Fibroblast of skin of right quadriceps (primary cell): ENCODE data around the gene MARCHF10.
"Not testable (repeated sequence)": the region's sequence is repeated elsewhere in the genome, so short reads cannot be mapped to it uniquely, and the experiment has no call there.

Experiments used
- DNase-seq: peaks from one replicate; pipeline ENCODE4 v3.0.0-alpha.2; 2013

Gene MARCHF10

DNA sequence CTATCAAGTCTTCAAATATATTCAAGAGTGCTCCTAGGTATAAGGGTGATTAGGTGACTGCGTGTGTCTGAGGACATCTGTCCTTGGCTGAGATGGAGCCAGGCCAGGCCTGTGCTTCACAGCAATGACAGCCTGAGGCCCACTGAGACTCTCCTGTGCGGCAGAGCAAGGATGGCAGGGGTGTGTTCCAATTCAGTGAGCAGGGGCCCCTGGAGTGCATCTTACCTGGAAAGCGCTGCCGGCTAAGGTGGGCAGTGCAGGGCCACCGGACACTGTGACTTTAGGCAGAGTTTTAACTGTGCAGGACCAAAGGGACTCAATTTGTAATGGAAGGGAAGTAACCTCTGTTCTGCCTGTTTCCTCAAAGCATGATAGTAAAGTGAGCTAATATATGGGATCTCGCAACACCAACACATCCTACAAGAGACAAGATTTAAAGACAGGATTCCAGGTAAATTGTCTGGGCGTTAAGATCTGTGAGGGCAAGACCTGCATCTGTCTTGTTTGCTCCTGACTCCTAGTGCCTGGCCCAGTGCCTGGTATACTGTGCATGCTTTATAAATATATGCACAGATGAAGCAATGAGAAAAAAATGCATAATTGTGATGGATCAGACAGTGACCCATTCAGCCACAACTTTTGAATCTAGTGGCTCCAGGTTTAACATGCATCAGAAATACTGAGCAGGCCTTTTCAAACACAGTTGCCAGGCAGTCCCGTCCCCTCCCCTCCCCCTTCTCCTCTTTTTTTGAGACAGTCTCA, 93.9 kb downstream of the MARCHF10 start:
- DNase-seq, result peak; percentile 42

DNA sequence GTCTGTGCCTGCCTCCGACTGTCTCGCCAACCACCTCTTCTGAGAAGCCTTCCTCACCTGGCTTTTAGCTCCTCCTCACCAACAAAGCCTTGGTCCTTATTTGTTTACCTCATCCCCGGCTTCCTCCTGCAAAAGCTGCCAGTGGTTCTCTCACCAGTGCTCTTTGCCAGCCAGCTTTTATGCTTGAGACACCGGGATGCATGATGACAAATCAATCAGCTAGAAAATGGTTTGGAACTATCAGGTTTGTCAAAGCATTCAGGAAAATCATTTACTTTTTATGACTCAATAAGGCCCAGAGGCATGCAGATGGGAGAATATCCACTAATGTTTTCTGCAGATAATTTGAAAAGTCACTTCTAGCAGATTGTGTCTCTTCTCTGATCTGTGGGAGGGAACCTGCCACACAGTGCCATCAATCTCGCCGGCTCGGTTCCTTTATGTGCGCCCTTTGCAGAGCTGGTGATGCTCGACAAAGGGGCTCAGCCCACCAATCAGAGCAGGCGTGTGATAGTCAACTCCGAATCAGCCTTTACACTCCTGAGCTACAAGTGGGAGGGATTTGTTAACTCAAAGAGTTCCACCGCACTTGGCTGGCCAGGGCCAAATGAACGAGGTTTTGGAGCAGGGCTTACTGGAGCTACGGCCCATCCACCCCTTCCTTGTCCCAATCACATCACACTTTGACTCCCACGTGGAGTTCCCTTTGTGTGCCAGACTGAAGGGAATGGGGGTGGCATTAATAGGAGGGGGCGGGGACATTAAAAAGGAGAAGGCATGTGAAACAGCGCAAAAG, 94.8 kb downstream of the MARCHF10 start:
- no peak for DNase-seq

GRCh38 chr17:62712171-62712581, 95.9 kb downstream of the MARCHF10 start:
- no peak for DNase-seq

DNA sequence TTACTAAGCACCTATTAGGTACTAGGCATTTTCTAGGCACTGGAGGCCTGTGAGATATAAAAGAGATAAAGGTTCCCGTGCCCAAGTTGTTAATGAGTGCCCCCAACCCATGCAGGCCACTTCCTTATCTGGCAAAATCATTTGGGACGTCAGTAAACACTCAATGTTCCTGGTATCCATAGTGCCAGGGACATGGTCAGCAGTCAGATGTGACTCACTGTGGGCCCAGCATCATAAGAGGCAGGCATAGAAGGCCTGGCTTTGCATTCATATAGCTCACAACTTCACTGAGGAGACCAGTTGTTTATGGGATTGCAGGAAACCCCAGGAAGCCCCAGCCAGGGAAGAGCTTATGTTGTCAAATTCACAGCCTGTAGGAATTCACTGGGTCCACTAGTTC, 99.5 kb downstream of the MARCHF10 start:
- DNase-seq, result no peak

- DNase-seq, result no peak
Measured at GRCh38 chr17:62707425-62707739, 100.7 kb downstream of the MARCHF10 start.

- DNase-seq, result no peak
Measured at GRCh38 chr17:62706598-62707424, 101.3 kb downstream of the MARCHF10 start.

GRCh38 chr17:62705778-62706597, 102.1 kb downstream of the MARCHF10 start:
- DNase-seq, result peak; percentile 40

GRCh38 chr17:62705156-62705777, 102.8 kb downstream of the MARCHF10 start:
- peak; percentile 21 for DNase-seq

GRCh38 chr17:62704381-62704971, 103.6 kb downstream of the MARCHF10 start:
- DNase-seq, result peak; percentile 41

DNA sequence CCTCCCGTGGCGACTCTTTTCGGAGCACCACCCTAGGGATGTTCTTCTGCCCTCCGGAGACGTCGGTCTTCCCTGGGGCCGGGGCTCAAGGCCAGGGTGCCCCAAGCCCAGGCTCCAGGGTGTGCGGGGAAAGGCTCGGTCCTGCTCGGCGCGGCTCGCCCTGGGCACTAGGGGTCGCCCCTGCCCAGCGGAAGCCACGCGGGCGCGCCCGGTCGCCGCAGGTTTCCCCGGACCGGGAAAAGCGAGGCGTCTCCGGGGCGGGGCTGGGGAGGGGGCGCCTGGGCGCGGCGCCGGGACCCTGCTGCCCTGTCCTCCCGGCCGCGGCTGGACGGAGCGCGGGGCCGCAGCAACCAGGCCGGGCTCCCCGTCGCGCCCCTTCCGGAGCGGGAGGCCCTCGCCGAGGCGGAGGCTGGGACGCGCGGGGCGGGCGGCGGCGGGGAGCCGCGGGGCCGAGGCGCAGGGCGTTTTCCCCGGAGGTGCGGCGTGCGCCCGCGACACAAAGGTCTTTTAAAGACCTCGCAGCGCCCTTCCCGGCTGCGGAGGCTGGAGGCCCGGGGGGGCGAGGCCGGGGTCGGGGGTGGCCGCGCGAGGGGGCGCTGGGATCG, 104.2 kb downstream of the MARCHF10 start:
- peak; percentile 65 for DNase-seq

DNA sequence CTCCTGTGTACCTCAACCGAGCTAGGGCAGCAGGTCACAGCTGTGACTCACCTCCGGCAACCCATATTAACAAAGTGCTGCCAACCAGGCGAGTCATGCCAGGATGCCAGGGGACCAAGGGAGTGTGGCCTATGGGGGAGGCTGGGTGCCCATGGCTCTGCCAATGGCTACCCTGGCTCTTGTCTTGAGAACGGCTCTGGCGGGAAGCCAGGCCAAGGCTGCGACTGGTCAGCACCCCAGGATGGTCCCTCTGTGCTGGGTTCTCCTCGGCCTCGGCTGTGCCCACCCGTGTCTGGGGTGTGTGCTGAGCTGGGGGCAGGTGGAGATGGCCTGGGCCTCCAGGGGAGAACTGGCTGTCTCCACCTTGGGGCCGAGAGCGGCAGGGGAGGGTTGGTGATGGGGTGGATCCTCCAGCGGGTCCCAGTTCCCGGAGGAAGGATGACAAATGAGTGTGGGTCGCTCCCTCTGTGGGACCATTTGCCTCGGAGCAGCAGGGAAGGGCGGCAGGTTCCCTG, 104.8 kb downstream of the MARCHF10 start:
- DNase-seq, result peak; percentile 42

GRCh38 chr17:62702746-62703260, 105.3 kb downstream of the MARCHF10 start:
- DNase-seq, result no peak

GRCh38 chr17:62701706-62702085, 106.4 kb downstream of the MARCHF10 start:
- DNase-seq, result no peak

DNA sequence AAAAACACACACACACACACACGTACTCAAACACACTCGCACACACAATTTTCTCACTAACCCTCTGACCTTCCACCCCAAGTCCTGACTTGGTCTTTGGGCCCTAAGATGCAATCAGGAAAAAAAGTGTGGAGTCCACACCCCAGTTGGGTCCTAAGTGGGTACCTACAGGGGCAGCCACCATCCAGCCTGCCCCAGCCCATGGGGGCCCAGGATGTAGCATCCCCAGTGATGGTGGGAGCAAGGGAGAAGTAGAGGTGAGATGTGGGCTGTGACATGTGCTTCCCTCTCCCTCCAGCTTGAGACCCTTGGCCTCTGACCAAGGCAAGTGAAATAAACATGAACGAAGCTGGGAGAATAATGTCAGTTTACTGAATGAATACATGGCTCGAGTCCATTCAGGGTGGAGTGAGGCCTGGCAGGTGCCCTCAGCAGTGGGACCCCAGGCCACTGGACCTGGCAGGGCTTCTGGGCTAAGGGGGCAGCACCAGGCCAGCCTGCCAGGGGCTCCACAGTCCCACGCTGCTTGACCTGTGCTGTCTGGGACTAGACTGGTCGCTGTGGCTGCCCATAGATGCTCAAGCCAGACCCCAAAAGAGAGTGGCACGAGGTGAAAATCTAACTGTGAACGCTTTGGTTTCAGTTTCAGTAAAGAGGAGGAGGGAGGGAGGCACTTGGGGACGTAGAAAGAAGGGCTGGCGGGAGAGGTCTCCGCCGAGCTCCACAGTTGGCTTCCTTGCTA, 107.0 kb downstream of the MARCHF10 start:
- DNase-seq, result no peak

DNA sequence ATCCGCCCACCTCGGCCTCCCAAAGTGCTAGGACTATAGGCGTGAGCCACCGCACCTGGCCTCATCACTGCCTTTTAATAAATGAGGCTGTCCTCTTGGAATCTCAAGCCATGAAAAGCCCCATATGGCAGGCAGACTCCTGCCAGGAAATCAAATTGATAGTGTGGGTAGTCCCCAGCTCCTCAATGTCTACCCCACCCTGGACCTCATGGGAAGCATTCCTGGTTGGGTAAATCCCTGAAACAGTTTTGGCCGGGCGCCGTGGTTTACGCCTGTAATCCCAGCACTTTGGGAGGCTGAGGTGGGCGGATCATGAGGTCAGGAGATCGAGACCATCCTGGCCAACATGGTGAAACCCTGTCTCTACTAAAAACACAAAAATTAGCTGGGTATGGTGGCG, 109.7 kb downstream of the MARCHF10 start:
- DNase-seq, result peak; percentile 57

DNA sequence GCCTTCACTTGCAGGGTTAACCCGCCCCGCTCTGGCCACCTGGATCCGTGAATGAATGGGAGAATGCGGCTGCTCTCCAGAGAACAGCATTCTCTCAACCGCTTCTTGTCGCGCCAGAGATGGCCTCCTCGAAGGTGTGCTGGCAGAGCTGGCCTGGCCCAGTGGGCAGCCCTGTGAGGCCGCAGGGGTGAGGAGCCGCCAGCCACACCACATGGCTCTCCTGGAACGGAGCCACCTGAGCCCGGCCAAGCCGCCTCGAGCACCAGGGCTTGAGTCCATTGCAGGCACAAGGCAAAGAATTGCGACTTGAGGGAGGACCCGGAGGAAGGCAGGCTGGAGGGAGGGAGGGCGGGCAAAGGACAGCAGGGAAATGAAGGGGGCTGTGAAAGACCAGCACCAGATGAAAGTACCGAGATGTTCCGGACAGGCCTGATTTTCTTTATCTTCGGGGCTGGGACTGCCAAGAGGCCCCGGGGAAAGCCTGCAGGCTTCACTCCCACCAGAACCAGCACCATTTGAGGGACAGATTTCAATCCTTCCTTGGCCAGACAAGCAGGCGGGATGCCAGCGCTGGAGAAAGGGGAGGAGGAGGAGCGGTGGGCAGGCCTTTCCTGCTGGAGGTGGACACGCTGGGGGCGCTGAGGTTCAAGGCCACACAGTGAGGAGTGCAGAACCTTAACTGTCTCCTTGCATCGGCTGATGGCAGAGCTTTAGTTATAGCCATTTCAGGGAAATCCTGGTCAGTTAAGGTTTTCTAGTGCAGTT, 111.2 kb downstream of the MARCHF10 start:
- no peak for DNase-seq

DNA sequence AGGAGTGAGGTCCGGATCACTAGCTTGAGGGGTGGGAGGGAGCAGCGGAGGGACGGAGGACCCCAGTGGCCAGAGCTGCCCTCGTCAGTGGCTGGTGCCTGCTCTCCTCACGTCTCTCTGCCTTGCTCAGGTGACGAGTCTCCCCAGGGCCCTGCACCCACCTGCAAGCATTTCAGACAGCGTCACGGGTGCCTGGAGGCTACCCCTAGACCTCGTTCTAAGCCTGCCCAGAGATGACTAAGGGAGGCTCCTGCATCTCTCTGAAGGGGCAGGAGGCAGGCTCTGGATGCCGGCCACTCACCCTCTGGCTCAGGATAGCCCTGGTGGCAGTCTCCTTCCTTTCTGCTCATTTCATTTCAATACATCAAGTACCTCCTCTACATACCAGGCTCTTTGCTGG, 111.9 kb downstream of the MARCHF10 start:
- DNase-seq, result no peak

GRCh38 chr17:62695093-62695738, 112.9 kb downstream of the MARCHF10 start:
- DNase-seq, result not testable (repeated sequence)
